ENCODE data around the gene MRPL4. TPM values are rescaled to one million over a fixed set of nuclear protein-coding genes. Genes with fewer than 3 reads are reported as not detected.

The MRPL4 gene
- total RNA-seq, 1 donor from 2014 or later = 77.0 TPM

GRCh38 chr19:10259162-10259905 lies 7.3 kb downstream of the MRPL4 start:
- intact Hi-C loops (cut with micrococcal nuclease) = loop anchor here (5.0 kb wide), 1 partner anchor 133 kb away; no protein-coding TSS in a partner anchor
- no peaks in the 10 kb centered on the region for H3K27me3 ChIP-seq (ENCODE audit: low read depth)
- peak overlapping the region; percentile 51 for H3K27ac ChIP-seq (replicated peaks)
- H3K36me3 ChIP-seq = peaks cover 52% of the 10 kb centered on the region
- H3K4me3 ChIP-seq = no peak overlapping the region
- peaks cover 19% of the 10 kb centered on the region for H3K4me1 ChIP-seq
- peak; percentile 81 for TF ChIP-seq CTCF (IDR thresholded peaks at IDR 0.05; ENCODE audit: borderline replicate concordance)
- DNase-seq = peak; percentile 81
- H3K9me3 ChIP-seq (replicated peaks) = no peaks in the 10 kb centered on the region

GRCh38 chr19:10260141-10260584 lies 8.1 kb downstream of the MRPL4 start:
- no peak for TF ChIP-seq CTCF (IDR thresholded peaks at IDR 0.05; ENCODE audit: borderline replicate concordance)
- Histone ChIP-seq H3K9me3 (replicated peaks) (no peaks in the 10 kb centered on the region), H3K27me3 (ENCODE audit: low read depth) (no peaks in the 10 kb centered on the region), H3K27ac (replicated peaks) (no peak overlapping the region), H3K4me1 (peaks cover 19% of the 10 kb centered on the region), H3K4me3 (no peak overlapping the region), H3K36me3 (peaks cover 43% of the 10 kb centered on the region)
- DNase-seq = no peak
- intact Hi-C loops (cut with micrococcal nuclease) = no loop called here

- DNase-seq = no peak
- Histone ChIP-seq H3K4me3 (no peak overlapping the region), H3K9me3 (replicated peaks) (no peaks in the 10 kb centered on the region), H3K27ac (replicated peaks) (no peak overlapping the region), H3K27me3 (ENCODE audit: low read depth) (no peaks in the 10 kb centered on the region), H3K4me1 (peaks cover 23% of the 10 kb centered on the region), H3K36me3 (peaks cover 17% of the 10 kb centered on the region)
- intact Hi-C loops (cut with micrococcal nuclease) = no loop called here
- TF ChIP-seq CTCF (IDR thresholded peaks at IDR 0.05; ENCODE audit: borderline replicate concordance) = no peak
Observed at GRCh38 chr19:10262771-10263170, 10.8 kb downstream of the MRPL4 start.

GRCh38 chr19:10266706-10267105 lies 14.7 kb downstream of the MRPL4 start:
- Histone ChIP-seq H3K9me3 (replicated peaks) (no peaks in the 10 kb centered on the region), H3K4me3 (no peak overlapping the region), H3K36me3 (no peaks in the 10 kb centered on the region), H3K27me3 (ENCODE audit: low read depth) (peaks cover 21% of the 10 kb centered on the region), H3K27ac (replicated peaks) (peak overlapping the region; percentile 93), H3K4me1 (peaks cover 45% of the 10 kb centered on the region)
- intact Hi-C loops (cut with micrococcal nuclease) = loop anchor here (5.0 kb wide), 1 partner anchor 121 kb away; no protein-coding TSS in a partner anchor
- DNase-seq = no peak
- TF ChIP-seq CTCF (IDR thresholded peaks at IDR 0.05; ENCODE audit: borderline replicate concordance) = no peak

- peaks cover 21% of the 10 kb centered on the region for H3K27me3 ChIP-seq (ENCODE audit: low read depth)
- no peak for TF ChIP-seq CTCF (IDR thresholded peaks at IDR 0.05; ENCODE audit: borderline replicate concordance)
- peaks cover 50% of the 10 kb centered on the region for H3K4me1 ChIP-seq
- H3K27ac ChIP-seq (replicated peaks) = peak overlapping the region; percentile 93
- H3K4me3 ChIP-seq = no peak overlapping the region
- intact Hi-C loops (cut with micrococcal nuclease) = loop anchor here (5.0 kb wide), 1 partner anchor 119 kb away; no protein-coding TSS in a partner anchor
- no peak for DNase-seq
- no peaks in the 10 kb centered on the region for H3K9me3 ChIP-seq (replicated peaks)
- no peaks in the 10 kb centered on the region for H3K36me3 ChIP-seq
Observed at GRCh38 chr19:10268071-10268470, 16.1 kb downstream of the MRPL4 start.
